Activated CD8-positive, alpha-beta memory T cell treated with anti-CD3 and anti-CD28 coated beads, Interleukin-2, amount 50 U/mL, for 24 hours (primary cell): ENCODE results near the gene SLCO3A1.

Experiments used
- DNase-seq: peaks from one replicate; pipeline ENCODE4 v3.0.0-alpha.2; 2020; ENCODE audit errors: extremely low read depth

Gene SLCO3A1

DNA sequence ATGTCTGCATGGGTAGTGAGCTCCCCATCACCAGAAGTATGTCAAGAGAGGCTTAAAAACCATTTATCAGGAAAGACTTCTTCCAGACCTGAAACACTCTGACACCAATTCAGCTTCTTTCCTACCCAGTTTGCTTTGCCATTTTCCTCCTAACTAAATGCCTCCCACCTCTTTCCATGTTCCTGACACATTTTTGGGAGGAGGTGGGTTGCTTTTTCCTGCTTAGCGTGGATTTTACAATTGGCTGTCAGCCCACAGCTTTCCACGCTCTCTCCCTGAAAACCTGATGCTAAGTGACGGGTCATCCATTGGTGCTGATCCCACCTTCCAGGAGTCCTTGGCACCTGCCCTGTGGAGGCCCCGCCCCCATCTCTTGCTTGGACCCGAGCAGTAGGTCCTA, 275.3 kb downstream of the SLCO3A1 start:
- no peak for DNase-seq

DNA sequence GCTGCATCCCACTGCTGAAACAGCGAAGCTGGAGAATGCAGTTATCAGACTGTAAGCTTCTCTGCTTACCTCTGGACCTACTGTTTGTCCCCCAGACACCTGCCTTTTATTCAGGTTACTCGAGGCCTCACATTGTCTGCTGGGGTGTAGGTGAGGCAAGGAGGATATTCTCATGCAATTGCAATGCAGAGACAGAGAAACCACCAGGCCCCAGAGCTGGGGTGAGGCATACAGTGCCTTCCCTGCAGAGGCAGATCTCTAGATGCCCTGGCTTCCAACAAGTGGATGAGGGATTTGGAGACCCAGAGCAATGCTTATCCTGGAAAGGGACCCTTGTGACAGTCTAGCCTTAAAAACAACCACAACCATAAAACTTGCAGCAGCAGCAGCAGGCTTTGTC, 276.7 kb downstream of the SLCO3A1 start:
- no peak for DNase-seq

- DNase-seq = no peak
These were observed 277.4 kb downstream of the SLCO3A1 start for GRCh38 chr15:92130906-92131305.

GRCh38 chr15:92132982-92133755, 279.7 kb downstream of the SLCO3A1 start:
- no peak for DNase-seq

DNA sequence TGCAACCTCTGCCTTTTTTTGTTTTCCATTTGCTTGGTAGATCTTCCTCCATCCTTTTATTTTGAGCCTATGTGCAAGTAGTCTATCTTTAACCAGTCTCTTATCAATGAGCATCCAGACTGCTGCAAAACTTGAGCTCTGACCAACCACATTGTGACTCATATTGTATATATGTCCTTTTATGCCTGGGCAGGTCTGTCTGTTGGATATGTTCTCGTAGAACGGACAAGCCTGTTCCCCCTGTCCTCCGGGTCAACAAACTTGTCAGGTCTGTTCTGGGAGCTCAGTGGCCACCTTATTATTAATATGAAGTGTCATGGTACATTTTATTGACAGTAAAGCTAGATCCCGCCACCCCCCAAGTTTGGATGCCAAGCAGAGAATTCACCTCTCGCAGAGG, 287.3 kb downstream of the SLCO3A1 start:
- no peak for DNase-seq

DNA sequence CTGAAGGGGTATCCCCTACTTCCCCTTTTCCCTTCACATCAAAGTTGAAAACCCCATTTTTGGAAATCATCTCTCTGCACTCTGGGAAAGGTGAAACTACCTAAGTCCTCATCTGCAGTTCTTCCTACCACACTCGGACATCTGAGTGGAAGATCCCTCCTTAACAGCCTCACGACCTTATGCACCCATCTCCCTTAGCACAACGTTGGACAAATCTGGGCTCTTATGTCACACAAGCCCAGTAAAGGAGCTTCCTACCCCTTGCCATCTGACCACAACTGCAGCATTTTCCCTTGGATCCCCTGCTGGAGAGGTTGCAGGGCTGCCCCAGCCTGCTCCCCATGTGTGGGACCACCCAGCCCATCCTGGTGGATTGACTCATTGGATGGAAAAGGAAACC, 288.1 kb downstream of the SLCO3A1 start:
- DNase-seq = no peak

DNA sequence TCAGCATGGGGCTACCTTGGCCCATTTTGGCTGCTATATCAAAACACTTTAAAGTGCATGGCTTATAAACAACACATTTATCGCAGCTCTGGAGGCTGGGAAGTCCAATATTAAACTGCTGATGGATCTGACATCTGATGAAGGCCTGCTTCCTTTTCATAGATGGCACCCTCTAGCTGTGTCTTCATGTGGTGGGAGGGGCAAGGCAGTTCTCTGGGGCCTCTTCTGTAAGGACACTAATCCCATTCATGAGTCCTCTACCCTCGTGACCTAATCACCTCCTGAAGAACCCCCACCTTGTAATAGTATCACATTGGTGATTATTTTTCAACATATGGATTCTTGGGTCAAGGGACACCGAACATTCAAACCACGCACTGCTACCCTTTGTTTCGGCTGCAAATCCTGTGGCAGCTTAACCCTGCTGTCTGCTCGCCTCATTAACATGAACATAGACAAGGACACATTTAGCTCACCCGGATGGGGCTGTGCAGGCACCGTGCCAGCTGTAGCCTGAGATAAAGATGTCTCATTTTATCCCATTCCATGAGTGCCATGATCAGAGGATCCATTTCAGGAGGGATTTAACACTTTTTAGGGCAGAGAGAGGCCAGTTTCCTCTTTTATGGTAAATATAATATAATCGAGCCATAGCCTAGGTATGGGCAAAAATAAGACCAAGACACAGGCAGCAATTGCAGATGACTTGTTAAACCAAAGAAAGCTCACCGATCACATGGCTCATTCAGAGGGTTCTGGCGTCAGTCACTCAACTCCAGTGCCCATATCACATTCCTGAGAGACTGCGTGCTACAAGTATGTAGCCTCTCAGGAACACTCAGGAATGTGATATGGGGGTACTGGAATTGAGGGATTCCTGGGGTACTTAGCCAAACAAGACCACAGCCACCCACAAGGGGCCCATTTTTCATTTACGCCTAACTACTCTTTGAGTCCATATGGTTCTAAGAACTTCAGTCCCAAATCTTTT, 289.0 kb downstream of the SLCO3A1 start:
- no peak for DNase-seq

GRCh38 chr15:92143765-92144164, 290.3 kb downstream of the SLCO3A1 start:
- DNase-seq = no peak

DNA sequence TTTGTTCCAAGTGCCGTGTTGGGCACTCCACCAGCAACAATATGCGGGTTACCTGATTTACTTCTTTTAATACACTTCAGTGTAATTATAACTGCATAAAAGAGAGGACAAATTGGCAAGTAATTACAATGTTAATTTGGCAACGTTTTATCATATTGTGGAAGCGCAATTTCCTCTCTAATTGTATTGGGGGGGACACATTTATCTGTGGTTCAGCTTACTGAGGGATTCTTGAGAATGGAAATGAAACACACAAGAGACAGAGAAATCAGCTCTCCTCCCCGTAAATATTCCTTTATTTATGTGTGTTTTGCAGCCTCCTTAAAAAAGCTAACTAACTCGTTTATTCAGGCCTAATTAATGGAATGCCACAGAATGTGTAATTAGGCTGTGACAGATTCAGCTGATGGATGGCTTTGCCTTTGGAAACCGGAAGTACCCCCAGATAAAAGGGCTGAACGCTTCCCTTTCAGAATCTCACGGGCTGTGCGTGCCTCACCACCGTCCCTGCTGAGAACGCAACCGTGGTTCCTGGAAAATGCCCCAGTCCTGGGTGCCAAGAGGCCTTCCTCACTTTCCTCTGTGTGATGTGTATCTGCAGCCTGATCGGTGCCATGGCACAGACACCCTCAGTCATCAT, 293.1 kb downstream of the SLCO3A1 start:
- DNase-seq = no peak

DNA sequence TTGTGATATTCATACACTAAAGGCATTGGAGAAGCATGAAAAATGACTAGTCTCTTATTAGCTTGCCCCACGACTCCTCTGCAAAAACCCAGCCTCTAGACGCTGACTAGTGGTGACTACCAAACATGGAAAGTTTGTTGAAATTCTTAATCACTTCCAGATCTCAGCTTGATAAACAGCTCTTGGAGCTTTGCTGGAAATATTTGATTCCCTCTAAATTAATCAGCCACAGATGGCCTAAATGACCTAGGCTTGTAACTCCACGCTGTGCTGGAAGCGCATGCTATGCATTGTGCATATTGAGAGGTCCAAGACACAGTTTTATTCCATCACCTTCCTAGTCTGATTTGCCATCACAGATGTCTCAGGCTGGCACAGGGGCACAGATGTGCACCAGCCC, 295.5 kb downstream of the SLCO3A1 start:
- no peak for DNase-seq

DNA sequence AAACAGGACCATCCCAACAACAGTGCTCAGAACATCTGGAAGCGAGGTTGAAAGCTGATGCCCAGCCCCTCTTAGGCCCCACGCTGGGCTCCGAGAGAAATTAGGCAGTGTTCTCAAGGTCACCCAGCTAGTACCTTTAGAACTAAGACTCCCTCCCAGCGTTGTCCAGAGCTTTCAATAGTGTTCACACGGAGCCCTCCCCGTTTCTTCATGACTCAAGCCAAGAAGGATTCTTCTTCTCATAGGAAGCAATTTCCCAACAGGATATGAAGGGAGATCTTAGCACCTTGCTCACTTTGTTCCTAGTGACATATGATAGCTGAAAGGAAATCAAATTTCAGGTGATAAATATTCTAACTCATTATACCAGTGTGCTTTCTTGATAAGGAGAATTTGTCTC, 296.0 kb downstream of the SLCO3A1 start:
- DNase-seq = no peak

DNA sequence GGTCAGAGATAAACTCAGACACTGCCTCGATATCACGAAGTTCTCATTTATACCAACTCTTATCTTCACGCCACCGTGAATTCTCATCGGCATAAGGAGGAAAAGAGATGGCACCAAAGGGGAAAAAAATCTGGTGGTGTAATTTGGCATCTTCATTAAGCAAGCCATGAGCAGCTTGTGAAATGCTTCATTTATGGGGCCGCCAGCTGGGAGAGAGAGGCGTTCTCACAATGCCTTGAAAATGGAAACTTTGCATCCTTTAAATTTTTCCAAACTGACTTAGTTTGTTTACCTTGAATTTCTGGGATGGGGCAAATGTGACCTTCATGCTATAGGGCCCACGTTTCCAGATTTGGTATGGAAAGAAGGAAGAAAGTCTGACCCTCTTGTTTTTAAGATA, 297.7 kb downstream of the SLCO3A1 start:
- no peak for DNase-seq

DNA sequence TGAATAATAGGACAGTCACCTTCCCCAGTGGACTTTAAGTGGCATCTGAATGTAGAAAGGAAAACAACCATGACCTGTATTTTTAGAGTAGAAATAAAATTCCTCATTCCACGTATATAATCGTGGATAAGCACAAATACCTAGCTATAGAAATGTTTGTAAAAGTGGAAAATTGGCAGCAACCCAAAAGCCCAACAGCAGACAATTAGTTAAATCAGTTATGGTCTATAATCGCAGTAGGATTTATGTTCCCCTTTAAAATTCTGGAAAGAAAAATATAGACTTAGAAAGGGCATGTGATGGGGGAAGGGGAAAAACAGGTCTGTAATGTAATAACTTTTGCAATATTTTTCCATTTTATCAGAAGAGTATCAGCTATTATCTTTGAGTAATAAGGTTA, 298.2 kb downstream of the SLCO3A1 start:
- no peak for DNase-seq

- DNase-seq = no peak
These were observed 299.5 kb downstream of the SLCO3A1 start for GRCh38 chr15:92152983-92153382.

- DNase-seq = no peak
These were observed 300.1 kb downstream of the SLCO3A1 start for GRCh38 chr15:92153620-92154019.

DNA sequence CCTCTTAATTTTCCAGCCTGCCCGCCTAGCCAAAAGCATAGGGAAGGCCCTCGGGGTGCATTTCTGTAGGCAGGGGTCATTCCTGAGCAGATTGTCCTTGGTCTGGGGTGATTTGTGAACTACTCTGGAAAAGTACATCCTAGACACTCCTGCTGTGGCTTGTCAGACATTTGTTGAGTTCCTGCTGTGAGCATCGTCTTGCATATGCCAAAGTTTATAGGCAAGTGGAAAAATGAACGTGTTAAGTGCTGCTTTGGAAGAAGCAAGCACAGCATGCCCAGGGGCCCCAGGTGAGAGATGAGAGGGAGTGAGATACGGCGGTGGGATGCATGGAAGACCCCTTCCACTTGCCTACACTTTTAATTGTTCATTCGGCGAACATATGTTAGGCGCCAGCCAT, 302.4 kb downstream of the SLCO3A1 start:
- DNase-seq = no peak

- no peak for DNase-seq
These were observed 304.3 kb downstream of the SLCO3A1 start for GRCh38 chr15:92157666-92158298.

GRCh38 chr15:92158426-92158825, 304.9 kb downstream of the SLCO3A1 start:
- DNase-seq = peak; percentile 2

- DNase-seq = no peak
These were observed 306.0 kb downstream of the SLCO3A1 start for GRCh38 chr15:92159481-92159880.

DNA sequence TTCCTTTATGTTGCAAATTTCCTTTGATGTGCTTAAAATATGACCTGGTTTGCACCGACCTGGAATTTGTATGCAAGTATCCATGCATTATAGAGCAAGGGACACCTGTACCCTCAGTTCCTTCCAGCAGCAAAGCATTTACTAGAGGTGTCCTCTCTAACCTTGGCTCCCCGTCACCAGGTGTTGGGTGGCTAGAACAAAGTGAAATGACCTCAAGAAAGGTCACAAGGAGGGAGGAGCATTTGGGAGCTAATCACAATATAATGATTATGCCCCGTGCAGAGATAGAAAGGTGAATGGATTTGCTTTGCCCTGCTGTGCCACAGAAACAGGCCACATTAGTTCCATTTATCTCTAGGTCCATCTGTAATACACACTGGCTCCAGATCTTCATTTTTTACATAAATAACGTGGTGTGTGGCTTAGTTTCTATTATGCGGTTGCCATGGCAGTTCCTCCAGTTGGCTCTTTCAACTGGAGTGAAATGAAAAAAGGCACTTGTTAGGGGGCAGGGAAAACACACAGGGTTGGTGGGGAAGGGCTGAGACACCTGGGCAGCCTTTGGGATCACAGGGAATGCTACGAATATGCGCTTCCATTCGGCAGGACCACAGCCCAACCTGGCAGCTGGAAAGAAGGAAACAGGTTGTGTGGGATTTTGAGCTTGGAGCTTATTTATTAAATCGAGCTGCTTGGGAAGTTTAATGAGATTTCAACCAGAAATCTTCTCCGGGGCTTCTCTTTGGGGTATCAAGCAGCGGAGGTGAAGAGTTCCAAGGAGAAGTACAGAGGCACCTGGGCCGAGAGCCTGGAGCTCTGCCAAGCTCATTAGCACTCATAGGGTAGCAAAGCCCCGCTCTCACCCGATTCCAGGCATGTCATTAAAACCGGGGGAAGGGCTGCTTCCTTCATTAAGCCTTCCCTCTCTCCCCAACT, 306.7 kb downstream of the SLCO3A1 start:
- DNase-seq = no peak
